Measurements from ENCODE around the gene FAM163B. TPM values are rescaled to one million over a fixed set of nuclear protein-coding genes. Genes with fewer than 3 reads are reported as not detected.

Gene FAM163B
- total RNA-seq, 1 experiment from 2014 or later, result not detected

DNA sequence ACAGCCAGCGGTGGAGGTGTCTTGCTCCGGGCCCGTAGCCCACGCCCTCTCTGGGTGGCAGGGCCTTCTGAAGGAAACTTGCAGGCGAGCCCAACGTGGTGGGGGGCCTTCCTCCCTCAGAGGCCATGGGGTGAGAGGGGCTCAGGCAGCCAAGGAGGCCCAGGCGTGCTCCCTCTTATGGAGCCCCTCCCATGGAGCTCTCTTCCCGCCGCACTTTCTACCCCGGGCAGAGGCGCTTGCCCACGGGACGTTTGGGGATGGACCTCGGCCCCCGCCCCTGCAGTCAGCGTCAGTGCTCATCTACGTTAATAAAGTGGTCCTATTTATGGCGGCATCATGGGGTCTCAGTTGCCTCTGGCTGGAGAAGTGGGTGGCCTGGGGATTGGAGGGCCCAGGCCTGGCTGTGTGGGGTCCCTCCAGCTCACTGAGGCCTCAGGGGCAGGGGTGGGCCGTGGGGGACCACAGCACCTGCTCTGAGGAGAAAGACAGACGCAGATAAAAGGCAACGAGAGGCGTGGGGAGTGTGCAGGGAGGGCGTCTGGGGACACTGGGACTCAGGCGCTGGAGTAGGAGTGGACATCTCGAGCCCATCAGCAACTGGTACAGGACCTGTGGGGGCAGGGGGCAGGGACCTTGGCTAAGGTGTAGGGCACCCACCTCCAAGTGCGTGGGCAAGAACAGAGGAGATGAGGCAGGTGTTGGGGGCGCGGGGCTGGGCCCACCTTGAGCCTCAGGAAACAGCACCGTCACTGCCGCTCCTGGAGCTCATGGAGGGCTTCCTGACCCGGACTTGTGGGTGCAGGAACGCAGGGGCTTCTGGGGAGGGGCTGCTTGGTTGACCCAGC lies 33.8 kb downstream of the FAM163B start:
- no peak overlapping the region for H3K4me3 Mint-ChIP-seq (ENCODE audit: unreplicated experiment)
- no TSS peak for BruUV-seq (replicated peaks)
- H3K36me3 Mint-ChIP-seq (ENCODE audit: insufficient read depth, unreplicated experiment), result no peaks in the 10 kb centered on the region
- Histone ChIP-seq H3K27me3 (replicated peaks; ENCODE audit: control insufficient read depth, insufficient read depth, low read length) (no peaks in the 10 kb centered on the region; the same call in 1 of the 2 replicates), H3K4me1 (no peaks in the 10 kb centered on the region), H3K36me3 (ENCODE audit: control insufficient read depth, insufficient read depth, low read length) (no peaks in the 10 kb centered on the region), H3K4me3 (ENCODE audit: low read depth, low read length) (no peak overlapping the region), H3K9me3 (no peaks in the 10 kb centered on the region)
- H3K27me3 Mint-ChIP-seq (ENCODE audit: insufficient read depth, unreplicated experiment), result peaks cover 4% of the 10 kb centered on the region
- no peak overlapping the region for H3K27ac Mint-ChIP-seq (ENCODE audit: unreplicated experiment)
- no peaks in the 10 kb centered on the region for H3K4me1 Mint-ChIP-seq (ENCODE audit: low read depth, unreplicated experiment)
- intact Hi-C loops (cut with micrococcal nuclease; ENCODE audit: unreplicated experiment), result loop anchor here (5.0 kb wide), 1 partner anchor 43 kb away; the partner anchor contains the start of gene ADAMTSL2
- CTCF ChIA-PET, result no interaction called here
- TF ChIP-seq, protein P1, sequence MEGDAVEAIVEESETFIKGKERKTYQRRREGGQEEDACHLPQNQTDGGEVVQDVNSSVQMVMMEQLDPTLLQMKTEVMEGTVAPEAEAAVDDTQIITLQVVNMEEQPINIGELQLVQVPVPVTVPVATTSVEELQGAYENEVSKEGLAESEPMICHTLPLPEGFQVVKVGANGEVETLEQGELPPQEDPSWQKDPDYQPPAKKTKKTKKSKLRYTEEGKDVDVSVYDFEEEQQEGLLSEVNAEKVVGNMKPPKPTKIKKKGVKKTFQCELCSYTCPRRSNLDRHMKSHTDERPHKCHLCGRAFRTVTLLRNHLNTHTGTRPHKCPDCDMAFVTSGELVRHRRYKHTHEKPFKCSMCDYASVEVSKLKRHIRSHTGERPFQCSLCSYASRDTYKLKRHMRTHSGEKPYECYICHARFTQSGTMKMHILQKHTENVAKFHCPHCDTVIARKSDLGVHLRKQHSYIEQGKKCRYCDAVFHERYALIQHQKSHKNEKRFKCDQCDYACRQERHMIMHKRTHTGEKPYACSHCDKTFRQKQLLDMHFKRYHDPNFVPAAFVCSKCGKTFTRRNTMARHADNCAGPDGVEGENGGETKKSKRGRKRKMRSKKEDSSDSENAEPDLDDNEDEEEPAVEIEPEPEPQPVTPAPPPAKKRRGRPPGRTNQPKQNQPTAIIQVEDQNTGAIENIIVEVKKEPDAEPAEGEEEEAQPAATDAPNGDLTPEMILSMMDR (IDR thresholded peaks at IDR 0.05; ENCODE audit: insufficient read depth in 1 of 2, low read depth in 1 of 2, low read length in 1 of 2, severe bottlenecking in 1 of 2, unreplicated experiment in 1 of 2), result no peak
- POLR2A ChIA-PET, result no interaction called here
- DNase-seq, result no peak
- no peaks in the 10 kb centered on the region for H3K9me3 Mint-ChIP-seq (ENCODE audit: unreplicated experiment)

DNA sequence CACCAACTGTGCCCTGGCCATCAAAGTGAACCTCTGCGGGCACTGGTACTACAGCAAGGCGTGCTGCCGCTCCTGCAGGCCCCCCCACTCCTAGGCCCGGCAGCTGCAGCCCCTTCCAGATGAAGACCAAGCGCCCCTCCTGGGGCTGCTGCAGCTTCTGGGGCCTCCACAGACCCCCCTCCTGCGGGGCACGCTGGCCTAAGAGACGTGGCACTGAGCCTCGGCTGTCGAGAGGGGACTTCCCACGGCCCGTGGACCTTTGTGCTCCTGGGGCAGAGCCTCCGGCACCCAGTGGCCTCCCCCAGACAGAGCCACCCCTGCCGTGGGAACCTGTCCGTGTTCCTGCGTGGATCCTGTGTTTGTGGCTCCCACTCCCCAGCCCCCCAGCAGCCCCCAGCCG lies 34.4 kb downstream of the FAM163B start:
- Mint-ChIP-seq H3K27me3 (ENCODE audit: insufficient read depth, unreplicated experiment) (peaks cover 4% of the 10 kb centered on the region), H3K4me3 (ENCODE audit: unreplicated experiment) (no peak overlapping the region), H3K9me3 (ENCODE audit: unreplicated experiment) (no peaks in the 10 kb centered on the region), H3K27ac (ENCODE audit: unreplicated experiment) (no peak overlapping the region), H3K4me1 (ENCODE audit: low read depth, unreplicated experiment) (no peaks in the 10 kb centered on the region), H3K36me3 (ENCODE audit: insufficient read depth, unreplicated experiment) (no peaks in the 10 kb centered on the region)
- intact Hi-C loops (cut with micrococcal nuclease; ENCODE audit: unreplicated experiment), result loop anchor here (5.0 kb wide), 1 partner anchor 42 kb away; the partner anchor contains the start of gene ADAMTSL2
- no TSS peak for BruUV-seq (replicated peaks)
- Histone ChIP-seq H3K27me3 (replicated peaks; ENCODE audit: control insufficient read depth, insufficient read depth, low read length) (no peaks in the 10 kb centered on the region; the same call in 1 of the 2 replicates), H3K4me1 (no peaks in the 10 kb centered on the region), H3K9me3 (no peaks in the 10 kb centered on the region), H3K36me3 (ENCODE audit: control insufficient read depth, insufficient read depth, low read length) (no peaks in the 10 kb centered on the region), H3K4me3 (ENCODE audit: low read depth, low read length) (no peak overlapping the region)
- no peak for DNase-seq
- CTCF ChIA-PET, result no interaction called here
- POLR2A ChIA-PET, result no interaction called here
- TF ChIP-seq, protein P1 (IDR thresholded peaks at IDR 0.05; ENCODE audit: insufficient read depth in 1 of 2, low read depth in 1 of 2, low read length in 1 of 2, severe bottlenecking in 1 of 2, unreplicated experiment in 1 of 2), result no peak

DNA sequence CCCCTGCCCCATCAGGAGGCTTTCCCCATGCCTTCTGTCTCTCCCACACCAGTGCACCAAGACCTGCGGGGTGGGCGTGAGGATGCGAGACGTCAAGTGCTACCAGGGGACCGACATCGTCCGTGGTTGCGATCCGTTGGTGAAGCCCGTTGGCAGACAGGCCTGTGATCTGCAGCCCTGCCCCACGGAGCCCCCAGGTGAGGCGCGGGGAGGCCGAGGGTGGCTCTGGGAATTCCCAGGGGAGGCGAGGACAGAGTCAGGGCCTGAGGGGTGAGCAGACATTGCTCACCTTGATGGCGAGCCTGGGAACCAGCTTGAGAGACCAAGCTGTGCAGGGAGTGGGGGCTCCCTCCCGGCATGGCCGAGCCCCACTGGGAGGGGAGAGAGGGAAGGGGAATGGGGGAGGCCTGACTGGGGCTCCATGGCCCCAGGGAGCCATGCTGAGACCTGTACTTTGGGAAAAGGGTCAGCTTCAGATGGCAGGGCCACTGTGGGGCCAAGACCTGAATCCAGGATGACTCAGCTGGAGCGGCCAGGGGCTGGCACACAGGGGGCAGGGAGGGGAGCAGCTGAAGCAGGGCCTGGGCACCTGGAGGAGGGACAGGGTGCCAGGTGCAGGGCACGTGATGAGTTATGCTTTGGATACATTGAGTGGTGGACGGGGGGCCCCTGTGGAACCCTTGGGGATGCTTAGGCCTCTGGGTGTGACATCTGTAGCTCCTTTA lies 35.2 kb downstream of the FAM163B start:
- intact Hi-C loops (cut with micrococcal nuclease; ENCODE audit: unreplicated experiment), result no loop called here
- TF ChIP-seq, protein P1 (IDR thresholded peaks at IDR 0.05; ENCODE audit: insufficient read depth in 1 of 2, low read depth in 1 of 2, low read length in 1 of 2, severe bottlenecking in 1 of 2, unreplicated experiment in 1 of 2), result no peak
- no peak overlapping the region for H3K4me3 ChIP-seq (ENCODE audit: low read depth, low read length)
- H3K4me1 ChIP-seq, result no peaks in the 10 kb centered on the region
- Mint-ChIP-seq H3K27me3 (ENCODE audit: insufficient read depth, unreplicated experiment) (peaks cover 4% of the 10 kb centered on the region), H3K36me3 (ENCODE audit: insufficient read depth, unreplicated experiment) (no peaks in the 10 kb centered on the region), H3K4me1 (ENCODE audit: low read depth, unreplicated experiment) (no peaks in the 10 kb centered on the region), H3K4me3 (ENCODE audit: unreplicated experiment) (no peak overlapping the region), H3K27ac (ENCODE audit: unreplicated experiment) (no peak overlapping the region), H3K9me3 (ENCODE audit: unreplicated experiment) (no peaks in the 10 kb centered on the region)
- ChIA-PET POLR2A (no interaction called here), CTCF (no interaction called here)
- BruUV-seq (replicated peaks), result no TSS peak
- no peaks in the 10 kb centered on the region for H3K36me3 ChIP-seq (ENCODE audit: control insufficient read depth, insufficient read depth, low read length)
- no peaks in the 10 kb centered on the region for H3K9me3 ChIP-seq
- no peaks in the 10 kb centered on the region; the same call in 1 of the 2 replicates for H3K27me3 ChIP-seq (replicated peaks; ENCODE audit: control insufficient read depth, insufficient read depth, low read length)
- no peak for DNase-seq
